Fibroblast of lung (primary cell): ENCODE data around the gene TINCR. TPM values are rescaled to one million over a fixed set of nuclear protein-coding genes. Genes with fewer than 3 reads are reported as not detected.

Experiments used
- DNase-seq, 2 donors: peaks; one replicate each; pipeline versions ENCODE4 v3.0.0 to v3.0.0-alpha.2; 2010; ENCODE audit warnings: low read depth in 2 of 2
- H2AFZ ChIP-seq: 2 replicates; pipeline ENCODE4 v1.5.1; 2012; ENCODE audit warnings: low read length, control low read depth, inconsistent platforms
- H3K27ac ChIP-seq: 2 replicates; pipeline ENCODE4 v1.5.1; 2011; ENCODE audit warnings: low read length, control low read depth; ENCODE audit not compliant: insufficient read depth
- H3K27me3 ChIP-seq: 2 replicates; pipeline ENCODE4 v1.5.1; 2011; ENCODE audit warnings: mild to moderate bottlenecking, low read length; ENCODE audit not compliant: control insufficient read depth, insufficient read depth
- H3K36me3 ChIP-seq: 2 replicates; pipeline ENCODE4 v1.5.1; 2011; ENCODE audit warnings: low read length; ENCODE audit not compliant: control insufficient read depth, insufficient read depth
- H3K4me1 ChIP-seq: 2 replicates; pipeline ENCODE4 v1.5.1; 2011; ENCODE audit warnings: low read length; ENCODE audit not compliant: control insufficient read depth, insufficient read depth; ENCODE audit errors: extremely low read depth
- H3K4me2 ChIP-seq: 2 replicates; pipeline ENCODE4 v1.5.1; 2011; ENCODE audit warnings: low read length, control low read depth; ENCODE audit not compliant: insufficient read depth; ENCODE audit errors: extremely low read depth
- H3K4me3 ChIP-seq, 4 experiments: fragments of 200-600 bp in 1 of 4; sonication (generic) in 1 of 4; replicated peaks in 1 of 4; 2 replicates each; pipeline ENCODE4 v1.5.1; 2011 to 2016; ENCODE audit warnings: low read length in 4 of 4, low read depth in 3 of 4, mild to moderate bottlenecking in 3 of 4, control low read depth in 2 of 4, inconsistent platforms in 1 of 4, mixed read lengths in 1 of 4; ENCODE audit not compliant: insufficient read depth in 1 of 4; ENCODE audit errors: control extremely low read depth in 1 of 4
- H3K79me2 ChIP-seq: 2 replicates; pipeline ENCODE4 v1.5.1; 2012; ENCODE audit warnings: mild to moderate bottlenecking, low read length, inconsistent platforms; ENCODE audit not compliant: control insufficient read depth, insufficient read depth
- H3K9ac ChIP-seq: 2 replicates; pipeline ENCODE4 v1.5.1; 2011; ENCODE audit warnings: mild to moderate bottlenecking, low read length, control low read depth; ENCODE audit not compliant: insufficient read depth
- H3K9me3 ChIP-seq: 2 replicates; pipeline ENCODE4 v1.5.1; 2012; ENCODE audit warnings: low read depth, low read length; ENCODE audit not compliant: control insufficient read depth, insufficient read depth
- H4K20me1 ChIP-seq: 2 replicates; pipeline ENCODE4 v1.5.1; 2011; ENCODE audit warnings: low read length; ENCODE audit not compliant: control insufficient read depth, insufficient read depth; ENCODE audit errors: extremely low read depth
- EZH2 ChIP-seq: IDR thresholded peaks from 2 replicates; pipeline ENCODE4 v1.5.1; 2012; ENCODE audit warnings: low read length, control low read depth, mild to moderate bottlenecking; ENCODE audit errors: missing control alignments
- polyA plus RNA-seq, 2 donors: library from polyadenylated mRNA; depleted of rRNA in 1 of 2; stranded (reverse) in 1 of 2; unstranded in 1 of 2; fragments of >200 nt; gene quantifications; 2 replicates each; pipeline ENCODE4 v1.2.1, GENCODE V29; 2011 to 2012; ENCODE audit warnings: missing spikeins in 1 of 2
- total RNA-seq: library from RNA; depleted of rRNA; stranded (reverse); fragments of >200 nt; gene quantifications from 2 replicates; pipeline ENCODE4 v1.2.1, GENCODE V29; 2014
- TF ChIP-seq, protein P1 (sequence below), 2 donors: IDR thresholded peaks in 1 of 2; conservative IDR thresholded peaks in 1 of 2; 1 replicate in 1 of 2; 2 replicates in 1 of 2; pipeline ENCODE4 v1.5.1; 2011 to 2012; ENCODE audit warnings: low read length in 2 of 2, control low read depth in 1 of 2, inconsistent platforms in 1 of 2, low read depth in 1 of 2, mild to moderate bottlenecking in 1 of 2

TINCR gene
- total and polyA plus RNA-seq, 2 donors (not counting 1 experiment from before 2014, with no cell fraction given): 0.06 to 0.17 TPM

DNA sequence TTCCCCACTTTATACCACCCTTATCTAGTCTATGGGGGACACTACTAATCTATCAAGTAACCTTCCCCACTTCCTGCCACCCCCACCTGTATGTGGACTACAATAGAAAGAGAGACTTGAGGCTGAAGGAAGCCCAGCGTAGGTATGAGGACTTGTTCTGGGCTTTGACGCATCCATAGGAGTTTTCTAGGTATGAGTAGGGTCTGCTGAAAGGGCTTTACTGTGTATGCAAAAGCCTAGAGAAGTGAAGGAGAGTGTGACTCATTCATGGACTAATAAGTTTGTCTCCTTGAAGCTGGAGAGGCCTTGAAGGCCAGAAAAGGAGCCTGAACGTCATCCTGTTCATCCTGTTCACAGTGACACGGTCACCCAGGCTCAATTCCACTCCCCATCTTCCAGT is 21.8 kb downstream of the TINCR start:
- TF ChIP-seq, protein P1, sequence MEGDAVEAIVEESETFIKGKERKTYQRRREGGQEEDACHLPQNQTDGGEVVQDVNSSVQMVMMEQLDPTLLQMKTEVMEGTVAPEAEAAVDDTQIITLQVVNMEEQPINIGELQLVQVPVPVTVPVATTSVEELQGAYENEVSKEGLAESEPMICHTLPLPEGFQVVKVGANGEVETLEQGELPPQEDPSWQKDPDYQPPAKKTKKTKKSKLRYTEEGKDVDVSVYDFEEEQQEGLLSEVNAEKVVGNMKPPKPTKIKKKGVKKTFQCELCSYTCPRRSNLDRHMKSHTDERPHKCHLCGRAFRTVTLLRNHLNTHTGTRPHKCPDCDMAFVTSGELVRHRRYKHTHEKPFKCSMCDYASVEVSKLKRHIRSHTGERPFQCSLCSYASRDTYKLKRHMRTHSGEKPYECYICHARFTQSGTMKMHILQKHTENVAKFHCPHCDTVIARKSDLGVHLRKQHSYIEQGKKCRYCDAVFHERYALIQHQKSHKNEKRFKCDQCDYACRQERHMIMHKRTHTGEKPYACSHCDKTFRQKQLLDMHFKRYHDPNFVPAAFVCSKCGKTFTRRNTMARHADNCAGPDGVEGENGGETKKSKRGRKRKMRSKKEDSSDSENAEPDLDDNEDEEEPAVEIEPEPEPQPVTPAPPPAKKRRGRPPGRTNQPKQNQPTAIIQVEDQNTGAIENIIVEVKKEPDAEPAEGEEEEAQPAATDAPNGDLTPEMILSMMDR (conservative IDR thresholded peaks at IDR 0.05 in 1 of 2, IDR thresholded peaks at IDR 0.05 in 1 of 2; ENCODE audit: low read depth in 1 of 2, low read length in 2 of 2): no peak
- no peak for TF ChIP-seq EZH2
- DNase-seq: no peak
- H3K4me2 ChIP-seq: no peak overlapping the region
- no peak overlapping the region for H3K27ac ChIP-seq
- H3K79me2 ChIP-seq: no peaks in the 10 kb centered on the region
- no peaks in the 10 kb centered on the region for H3K27me3 ChIP-seq
- H3K4me3 ChIP-seq: no peak overlapping the region
- no peaks in the 10 kb centered on the region for H3K36me3 ChIP-seq
- H3K9me3 ChIP-seq: no peaks in the 10 kb centered on the region
- no peak overlapping the region for H3K9ac ChIP-seq
- H3K4me1 ChIP-seq: no peaks in the 10 kb centered on the region
- H2AFZ ChIP-seq: no peak overlapping the region
- H4K20me1 ChIP-seq: no peaks in the 10 kb centered on the region

DNA sequence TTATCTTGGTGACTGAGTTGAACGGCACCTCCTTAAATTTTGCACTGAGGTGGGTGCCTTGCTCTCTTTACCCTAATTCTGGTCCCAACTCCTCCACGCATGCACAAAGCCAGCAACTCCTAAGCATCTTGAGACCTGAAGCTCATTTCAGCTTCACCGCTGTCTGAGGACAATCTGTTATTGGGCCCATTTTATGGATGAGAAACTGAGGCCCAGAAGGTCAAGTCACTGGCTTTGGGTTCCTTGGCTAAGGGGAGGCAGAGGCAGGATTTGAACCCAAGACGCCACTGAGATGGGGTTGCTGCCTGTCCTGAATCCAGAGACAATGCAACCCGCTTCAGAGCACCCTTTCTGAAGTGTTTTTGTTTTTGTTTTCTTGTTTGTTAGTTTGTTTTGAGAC is 22.7 kb downstream of the TINCR start:
- Histone ChIP-seq H3K4me3 (no peak overlapping the region), H4K20me1 (no peaks in the 10 kb centered on the region), H3K27me3 (no peaks in the 10 kb centered on the region), H3K27ac (no peak overlapping the region), H3K9ac (no peak overlapping the region), H3K4me1 (no peaks in the 10 kb centered on the region), H3K79me2 (no peaks in the 10 kb centered on the region), H3K9me3 (no peaks in the 10 kb centered on the region), H3K36me3 (no peaks in the 10 kb centered on the region), H2AFZ (no peak overlapping the region), H3K4me2 (no peak overlapping the region)
- no peak for DNase-seq
- TF ChIP-seq EZH2: no peak

DNA sequence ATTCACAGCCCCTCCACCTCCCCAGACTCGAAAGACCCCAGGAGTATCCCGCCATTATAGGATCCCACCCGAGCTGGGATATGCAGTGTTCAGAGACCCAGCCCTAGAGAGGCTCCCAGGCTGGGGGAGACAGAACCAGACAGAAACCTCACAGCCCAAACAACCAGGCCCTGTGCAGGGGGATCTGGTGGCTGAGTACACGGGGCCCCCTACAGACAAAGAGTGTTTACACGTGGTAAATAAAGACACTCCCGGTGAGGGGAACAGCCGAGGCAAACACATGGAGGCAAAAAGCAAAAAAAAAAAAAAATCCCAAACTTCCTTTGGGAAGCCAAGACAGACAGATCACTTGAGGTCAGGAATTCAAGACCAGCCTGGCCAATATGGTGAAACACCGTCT is 25.1 kb downstream of the TINCR start:
- H3K4me2 ChIP-seq: no peak overlapping the region
- H3K36me3 ChIP-seq: no peaks in the 10 kb centered on the region
- H3K27me3 ChIP-seq: no peaks in the 10 kb centered on the region
- no peaks in the 10 kb centered on the region for H3K9me3 ChIP-seq
- no peak overlapping the region for H3K4me3 ChIP-seq
- H2AFZ ChIP-seq: no peak overlapping the region
- DNase-seq: no peak
- no peak overlapping the region for H3K9ac ChIP-seq
- TF ChIP-seq EZH2: no peak
- TF ChIP-seq, protein P1 (conservative IDR thresholded peaks at IDR 0.05 in 1 of 2, IDR thresholded peaks at IDR 0.05 in 1 of 2; ENCODE audit: low read depth in 1 of 2, low read length in 2 of 2): no peak
- no peaks in the 10 kb centered on the region for H3K4me1 ChIP-seq
- H3K79me2 ChIP-seq: no peaks in the 10 kb centered on the region
- no peaks in the 10 kb centered on the region for H4K20me1 ChIP-seq
- H3K27ac ChIP-seq: no peak overlapping the region

DNA sequence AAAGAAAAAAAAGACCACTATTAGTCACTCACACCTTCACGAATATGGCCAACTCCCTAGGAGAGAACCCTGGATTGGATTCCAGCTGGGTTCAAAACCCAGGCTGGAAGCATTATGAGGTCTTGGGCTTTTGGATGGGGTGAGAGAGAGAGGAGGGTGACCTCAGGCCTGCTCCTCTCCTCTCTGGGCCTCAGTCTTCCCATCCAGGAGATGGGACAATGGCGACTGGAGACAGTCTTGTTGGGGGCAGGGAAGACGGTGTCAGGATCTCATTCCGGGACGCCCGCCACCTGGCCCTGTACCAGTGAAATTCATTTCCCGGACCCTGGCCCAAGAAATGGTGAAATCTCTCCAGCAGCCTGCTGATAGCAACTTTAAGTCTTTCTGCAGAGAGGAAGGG is 26.3 kb downstream of the TINCR start:
- H3K27me3 ChIP-seq: no peaks in the 10 kb centered on the region
- H4K20me1 ChIP-seq: no peaks in the 10 kb centered on the region
- no peak overlapping the region for H3K27ac ChIP-seq
- no peak overlapping the region for H3K4me3 ChIP-seq
- H3K4me2 ChIP-seq: no peak overlapping the region
- H3K9ac ChIP-seq: no peak overlapping the region
- TF ChIP-seq, protein P1 (conservative IDR thresholded peaks at IDR 0.05 in 1 of 2, IDR thresholded peaks at IDR 0.05 in 1 of 2; ENCODE audit: low read depth in 1 of 2, low read length in 2 of 2): no peak
- no peak for TF ChIP-seq EZH2
- no peak for DNase-seq
- H2AFZ ChIP-seq: no peak overlapping the region
- H3K9me3 ChIP-seq: no peaks in the 10 kb centered on the region
- no peaks in the 10 kb centered on the region for H3K4me1 ChIP-seq
- H3K36me3 ChIP-seq: no peaks in the 10 kb centered on the region
- H3K79me2 ChIP-seq: no peaks in the 10 kb centered on the region
